Measurements from ENCODE around the gene VAC14.

Gene VAC14

GRCh38 chr16:70784692-70785555 is 16.0 kb downstream of the VAC14 start:
- DNase-seq: no peak

GRCh38 chr16:70782237-70782636 is 18.7 kb downstream of the VAC14 start:
- no peak for DNase-seq

DNA sequence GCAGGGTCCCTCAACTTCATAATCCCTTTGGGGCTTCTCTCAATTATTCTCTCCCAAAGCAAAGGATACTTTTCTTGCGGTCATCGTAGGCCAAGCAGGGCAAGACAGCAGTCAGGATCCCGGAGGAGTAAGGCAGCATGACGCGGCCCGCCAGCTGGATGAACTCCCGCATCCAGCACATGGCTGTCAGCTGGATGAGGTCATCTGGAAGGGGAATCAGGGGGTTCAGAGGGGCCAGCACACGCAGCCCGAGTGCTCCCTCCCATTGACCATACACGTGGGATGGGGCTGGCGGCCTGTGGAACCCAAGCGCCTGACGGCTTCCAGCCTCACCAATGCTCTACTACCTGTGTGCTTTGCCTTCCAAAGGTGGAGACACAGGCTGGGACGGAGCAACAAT is 19.2 kb downstream of the VAC14 start:
- no peak for DNase-seq

DNA sequence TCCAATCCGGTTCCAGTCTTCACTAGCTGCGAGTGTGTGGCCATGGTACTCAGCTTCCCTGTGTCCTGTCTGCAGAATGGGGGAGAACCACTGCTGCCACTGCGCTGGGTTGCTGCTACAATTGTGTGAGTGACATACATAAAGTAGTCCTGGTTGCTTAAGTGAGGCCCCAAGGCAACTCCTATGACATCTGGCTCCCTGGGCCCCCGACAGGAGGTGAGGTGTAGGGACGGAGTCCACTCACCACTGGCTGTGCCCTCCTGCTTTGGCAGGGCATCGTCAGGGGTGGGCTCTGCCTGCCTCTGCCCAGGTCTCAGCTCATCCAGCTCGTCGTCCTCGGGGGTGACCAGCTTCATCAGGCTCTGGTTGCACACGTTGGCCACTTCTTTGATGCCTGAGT is 20.4 kb downstream of the VAC14 start:
- no peak for DNase-seq

DNA sequence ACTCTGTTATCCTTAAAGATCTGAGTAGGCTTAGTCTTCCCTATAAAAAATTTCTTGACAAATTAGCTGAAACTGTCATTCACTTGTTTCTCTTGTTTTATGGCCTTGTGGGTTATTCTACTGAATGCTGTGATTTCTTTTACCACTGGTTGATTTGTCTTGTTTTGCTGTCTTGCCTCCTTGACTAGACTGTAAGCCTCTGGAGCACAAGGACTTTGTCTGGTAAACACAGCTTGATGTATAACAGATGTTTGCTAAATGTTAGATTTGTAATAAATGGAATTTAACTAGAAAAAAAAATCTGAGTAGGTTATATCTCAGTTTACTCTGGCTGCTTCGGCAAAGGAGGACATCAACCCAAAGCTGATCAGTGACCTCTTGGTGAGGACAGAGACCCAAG is 21.6 kb downstream of the VAC14 start:
- DNase-seq: no peak

- no peak for DNase-seq
Observed at GRCh38 chr16:70778901-70779309, 22.1 kb downstream of the VAC14 start.

DNA sequence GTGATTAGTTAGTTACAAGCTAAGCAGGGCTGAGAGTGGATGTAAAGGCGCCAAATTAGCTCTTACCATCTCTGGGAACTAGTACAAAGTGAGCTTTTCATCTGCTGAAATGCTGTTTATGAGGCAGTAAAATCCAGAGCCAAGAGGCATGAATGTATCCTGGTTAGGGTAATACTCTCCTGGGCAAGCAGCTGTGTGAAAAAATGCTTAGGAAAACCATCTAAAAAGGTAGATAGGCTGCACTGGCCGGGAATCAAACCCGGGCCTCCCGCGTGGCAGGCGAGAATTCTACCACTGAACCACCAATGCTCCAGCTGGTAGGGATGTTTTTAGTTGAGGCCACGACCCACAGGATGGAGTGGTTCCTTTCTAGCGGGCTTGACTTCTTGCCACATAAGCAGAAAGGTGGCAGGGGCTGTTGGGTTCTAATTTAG is 23.0 kb downstream of the VAC14 start:
- no peak for DNase-seq

DNA sequence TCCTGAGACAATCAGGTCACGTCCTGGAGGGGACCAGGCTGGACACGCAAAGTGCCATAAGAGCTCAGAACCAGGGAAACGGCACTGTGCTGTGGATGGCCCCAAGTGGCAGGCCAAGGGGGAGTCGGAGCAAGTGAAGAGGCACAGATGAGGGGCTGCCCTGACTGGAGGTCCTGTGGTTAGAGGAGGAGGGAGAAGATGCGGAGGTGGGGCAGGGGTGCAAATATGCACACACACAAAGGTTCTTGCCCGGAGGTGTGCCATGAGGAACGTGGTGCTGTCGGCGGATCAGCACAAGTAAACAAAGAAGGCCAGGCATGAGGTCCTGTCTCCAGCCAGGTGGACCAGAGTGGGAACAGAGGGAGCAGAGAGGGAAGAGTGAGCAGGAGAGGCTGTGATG is 23.5 kb downstream of the VAC14 start:
- DNase-seq: no peak

DNA sequence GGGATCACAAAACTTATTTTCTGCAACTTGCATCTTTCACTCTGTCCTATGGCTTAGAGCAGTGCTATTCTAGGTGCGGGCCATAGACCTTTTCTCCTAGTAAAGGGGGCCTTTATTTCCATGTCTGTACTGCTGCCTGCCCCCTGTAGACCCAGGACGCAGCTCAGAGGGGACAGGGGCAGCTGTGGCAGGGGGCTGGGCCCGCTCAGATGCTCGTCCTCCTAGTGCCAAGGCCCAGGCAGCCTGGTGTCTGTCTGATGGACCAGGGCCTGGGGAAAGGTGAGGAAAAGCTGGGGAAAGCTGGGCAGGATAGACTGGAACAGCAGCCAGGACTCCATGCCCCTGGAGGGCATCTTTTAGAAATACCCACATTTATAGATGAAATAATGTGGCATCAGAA is 25.6 kb downstream of the VAC14 start:
- DNase-seq: no peak

GRCh38 chr16:70774261-70774660 is 26.7 kb downstream of the VAC14 start:
- no peak for DNase-seq

DNA sequence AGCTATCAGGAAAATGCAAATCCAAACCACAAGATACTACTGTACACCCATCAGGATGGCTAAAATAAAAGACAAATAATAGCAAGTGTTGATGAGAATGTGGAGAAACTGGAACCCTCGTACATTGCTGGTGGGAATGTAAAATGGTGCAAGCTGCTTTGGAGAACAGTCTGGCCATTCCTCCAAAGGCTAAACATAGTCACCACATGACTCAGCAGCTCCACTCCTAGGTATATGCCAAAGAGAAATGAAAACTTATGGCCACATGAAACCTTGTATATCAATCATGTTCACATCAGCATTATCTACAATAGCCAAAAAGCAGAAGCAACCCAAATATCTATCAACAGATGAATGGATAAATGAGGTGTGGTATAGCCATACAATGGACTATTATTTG is 28.5 kb downstream of the VAC14 start:
- DNase-seq: no peak

DNA sequence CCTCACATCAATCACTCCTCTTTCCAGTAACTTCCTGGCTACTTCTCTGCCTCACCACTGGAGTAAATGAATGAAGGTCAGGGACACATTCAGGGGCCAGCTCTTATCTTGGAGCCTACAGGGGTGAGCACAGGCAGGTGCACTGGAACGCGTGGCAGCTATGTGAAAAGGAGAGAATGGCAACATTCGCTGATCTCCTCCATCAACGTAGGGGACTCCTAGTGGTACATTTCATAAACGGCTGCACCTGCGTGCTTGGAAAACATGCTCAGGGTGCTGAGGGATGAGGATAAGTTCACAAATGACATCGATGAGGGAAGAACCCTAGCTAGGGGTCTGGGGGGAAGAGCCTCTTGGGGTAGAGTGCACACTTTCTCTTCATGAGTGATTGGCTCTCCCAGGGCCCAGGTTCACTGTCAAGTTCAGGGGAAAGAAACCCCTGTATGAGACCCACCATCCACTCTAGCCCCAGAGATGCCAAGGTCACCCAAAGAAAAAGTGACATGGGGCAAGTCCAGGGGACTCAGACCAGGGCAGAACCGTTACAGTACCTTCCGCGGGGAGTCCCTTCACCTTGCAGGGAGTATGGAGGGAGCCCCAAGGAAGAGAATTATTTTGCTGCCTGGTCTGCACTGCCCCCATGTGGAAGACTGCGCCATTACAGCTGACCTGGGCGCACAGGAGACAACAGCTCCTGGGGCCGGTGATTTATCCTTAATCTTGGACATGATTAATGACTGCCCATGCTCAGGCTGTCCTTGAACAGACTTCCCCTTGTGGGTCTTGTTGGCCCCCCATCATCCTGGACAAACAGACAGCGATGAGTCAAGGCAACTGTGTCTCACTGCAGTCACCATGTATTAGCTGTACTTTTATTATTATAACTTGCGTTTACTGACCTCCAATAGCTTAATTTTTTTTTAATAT is 30.1 kb downstream of the VAC14 start:
- DNase-seq: no peak

DNA sequence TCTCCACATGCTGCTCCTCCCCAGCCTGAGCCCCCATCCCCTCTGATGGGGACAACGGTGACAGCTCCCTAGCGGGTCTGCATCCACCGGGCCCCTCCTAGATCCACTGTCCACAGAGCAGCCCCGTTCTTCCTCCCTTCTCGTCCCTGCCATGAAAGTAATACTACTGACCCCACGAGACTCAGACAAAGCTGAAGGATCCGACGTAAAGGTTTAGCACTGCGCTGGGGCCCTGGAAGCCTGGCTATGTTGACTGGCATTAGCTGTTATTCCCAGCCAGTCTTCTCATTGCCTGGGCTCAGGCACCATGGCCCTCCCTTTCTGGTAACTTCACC is 30.7 kb downstream of the VAC14 start:
- DNase-seq: no peak

DNA sequence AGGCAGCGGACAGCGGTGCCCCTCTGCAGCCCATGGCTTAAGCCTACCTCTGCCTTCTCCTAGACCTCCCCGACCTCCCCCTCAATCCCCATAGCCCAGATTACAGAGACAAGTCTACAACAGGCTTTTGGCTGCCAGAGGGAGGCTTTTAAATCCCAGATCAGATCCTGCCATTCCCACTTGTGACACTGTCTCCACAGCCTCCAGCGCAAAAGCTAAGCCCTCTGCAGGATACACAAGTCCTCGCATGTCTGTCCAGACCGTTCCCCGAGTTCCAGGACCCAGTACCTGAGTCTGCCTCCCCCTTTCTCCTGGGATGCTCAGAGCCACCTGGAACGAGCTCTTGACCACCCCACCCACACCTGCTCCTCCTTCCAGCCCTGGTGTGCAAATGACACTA is 31.2 kb downstream of the VAC14 start:
- no peak for DNase-seq

- DNase-seq: no peak
Observed at GRCh38 chr16:70769131-70769530, 31.8 kb downstream of the VAC14 start.

GRCh38 chr16:70768203-70768580 is 32.8 kb downstream of the VAC14 start:
- no peak for DNase-seq

DNA sequence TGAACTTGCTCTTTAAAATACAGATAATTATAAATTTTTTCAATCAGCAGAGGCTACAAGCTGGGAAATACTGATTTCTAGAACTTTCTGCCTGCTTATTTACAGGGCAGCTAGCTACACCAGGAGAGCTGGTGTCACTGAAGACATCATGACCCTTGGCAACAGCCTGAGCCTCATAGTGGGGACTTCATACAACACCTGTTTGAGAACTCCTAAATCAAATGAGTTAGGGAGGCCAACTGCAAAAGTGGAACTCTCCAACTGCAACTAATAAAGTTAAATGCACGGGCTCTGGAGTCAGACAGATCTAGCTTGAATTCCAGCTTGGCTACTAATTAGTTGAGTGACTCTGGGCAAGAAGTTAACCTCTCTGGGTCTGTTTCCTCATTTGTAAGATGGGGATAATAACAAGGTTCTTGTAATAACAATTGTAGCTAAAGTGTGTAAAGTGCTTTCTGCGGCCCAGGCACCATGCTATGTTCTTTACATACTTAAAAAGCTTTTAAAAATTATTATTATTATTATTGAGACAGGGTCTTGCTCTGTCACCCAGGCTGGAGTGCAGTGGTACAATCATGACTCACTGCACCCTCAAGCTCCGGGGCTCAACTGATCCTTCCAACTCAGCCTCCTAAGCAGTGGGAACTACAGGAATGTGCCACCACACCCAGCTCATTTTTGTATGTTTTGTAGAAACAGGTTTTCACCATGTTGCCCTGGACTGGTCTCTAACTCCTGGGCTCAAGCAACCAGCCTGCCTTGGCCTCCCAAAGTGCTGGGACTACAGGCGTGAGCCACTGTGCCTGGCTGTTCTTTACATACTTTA is 33.4 kb downstream of the VAC14 start:
- no peak for DNase-seq

- no peak for DNase-seq
Observed at GRCh38 chr16:70766658-70767057, 34.3 kb downstream of the VAC14 start.

GRCh38 chr16:70766176-70766575 is 34.8 kb downstream of the VAC14 start:
- DNase-seq: no peak

GRCh38 chr16:70765491-70765890 is 35.5 kb downstream of the VAC14 start:
- no peak for DNase-seq

DNA sequence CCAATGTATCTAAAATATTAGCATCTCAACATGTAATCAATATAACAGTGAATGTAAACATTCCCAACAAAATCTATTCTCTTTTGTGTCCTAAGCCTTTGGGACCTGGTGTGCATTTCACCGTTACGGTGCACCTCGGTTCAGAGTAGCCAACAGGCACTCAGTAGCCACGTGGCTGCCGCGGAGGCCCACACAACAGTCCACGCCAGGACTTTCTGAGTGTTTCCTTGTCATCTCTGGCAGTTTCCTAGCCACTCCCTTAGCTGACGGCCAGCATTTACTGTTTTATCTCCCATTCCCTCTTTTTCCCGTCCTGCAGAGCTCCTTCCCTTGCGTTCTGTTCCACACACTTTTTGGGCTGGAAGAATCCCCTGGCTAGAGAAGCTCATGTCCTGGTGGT is 36.3 kb downstream of the VAC14 start:
- no peak for DNase-seq

DNA sequence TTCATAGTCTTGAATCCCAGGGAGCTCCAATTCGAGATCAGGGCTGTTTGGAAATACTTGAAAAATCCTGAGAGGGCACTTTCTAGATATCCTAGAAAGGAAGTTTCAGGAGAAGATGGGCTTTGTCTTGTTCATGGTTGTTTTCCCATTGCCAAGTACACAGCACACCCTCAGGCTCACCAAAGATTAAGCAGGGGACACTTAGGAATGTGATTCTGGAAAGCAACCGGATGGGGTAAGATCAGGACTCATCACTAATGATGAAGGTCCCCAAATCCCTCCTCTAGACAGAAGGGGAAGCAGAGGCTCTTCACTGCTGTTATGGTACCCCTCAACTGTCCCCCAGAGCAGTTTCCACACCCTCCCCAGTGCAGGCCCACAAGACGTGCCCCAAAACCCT is 40.7 kb downstream of the VAC14 start:
- DNase-seq: no peak

- no peak for DNase-seq
Observed at GRCh38 chr16:70759666-70760065, 41.3 kb downstream of the VAC14 start.

Data from GDM1 (cell line).